GM23338 (cell line): ENCODE results near the gene C1QTNF8. TPM values are rescaled to one million over a fixed set of nuclear protein-coding genes. Genes with fewer than 3 reads are reported as not detected.

Experiments
- ATAC-seq: fragments of 200-7000 bp; cut with Tn5 transposase; 3 replicates; pipeline ENCODE4 v1.9.1; 2020
- DNase-seq: peaks from one replicate; pipeline ENCODE4 v3.0.0-alpha.2; 2015; ENCODE audit warnings: low spot score
- H2AFZ ChIP-seq: fragments of 200-600 bp; sonication (generic); 2 replicates; pipeline ENCODE4 v1.8.0; 2016; ENCODE audit warnings: antibody characterized with exemption, mild to moderate bottlenecking, moderate library complexity
- H3F3A ChIP-seq: fragments of 200-600 bp; sonication (generic); replicated peaks from 2 replicates; pipeline ENCODE4 v1.8.0; 2017; ENCODE audit warnings: antibody characterized with exemption, mixed run types, low read depth
- H3K27ac ChIP-seq: fragments of 200-600 bp; sonication (generic); 2 replicates; pipeline ENCODE4 v1.6.1; 2016; ENCODE audit warnings: low read depth
- H3K27me3 ChIP-seq: fragments of 200-600 bp; sonication (generic); 2 replicates; pipeline ENCODE4 v1.8.0; 2016; ENCODE audit warnings: mild to moderate bottlenecking, mixed run types, moderate library complexity; ENCODE audit not compliant: insufficient read depth
- H3K36me3 ChIP-seq: fragments of 200-600 bp; sonication (generic); 2 replicates; pipeline ENCODE4 v1.8.0; 2016; ENCODE audit warnings: mild to moderate bottlenecking; ENCODE audit not compliant: insufficient read depth
- H3K4me1 ChIP-seq: fragments of 200-600 bp; sonication (generic); 2 replicates; pipeline ENCODE4 v1.8.0; 2016; ENCODE audit warnings: mild to moderate bottlenecking, moderate library complexity; ENCODE audit not compliant: insufficient read depth
- H3K4me2 ChIP-seq: fragments of 200-600 bp; sonication (generic); 2 replicates; pipeline ENCODE4 v1.7.1; 2017; ENCODE audit warnings: mixed run types
- H3K4me3 ChIP-seq: fragments of 200-600 bp; sonication (generic); 2 replicates; pipeline ENCODE4 v1.6.1; 2016; ENCODE audit warnings: mixed run types
- H3K79me2 ChIP-seq: fragments of 200-600 bp; sonication (generic); replicated peaks from 2 replicates; pipeline ENCODE4 v1.8.0; 2017; ENCODE audit warnings: mild to moderate bottlenecking; ENCODE audit not compliant: insufficient read depth
- H3K9me2 ChIP-seq: fragments of 200-600 bp; sonication (generic); 2 replicates; pipeline ENCODE4 v1.8.0; 2017; ENCODE audit not compliant: insufficient read depth
- H4K20me1 ChIP-seq: fragments of 200-600 bp; sonication (generic); replicated peaks from 2 replicates; pipeline ENCODE4 v1.8.0; 2017; ENCODE audit warnings: mild to moderate bottlenecking; ENCODE audit not compliant: insufficient read depth
- H3K27ac Mint-ChIP-seq: 2 replicates; pipeline ENCODE4 v1.8.0; 2020; ENCODE audit warnings: inconsistent platforms, mild to moderate bottlenecking, moderate library complexity, mixed read lengths
- H3K27me3 Mint-ChIP-seq: 3 replicates; pipeline ENCODE4 v1.8.0; 2022; ENCODE audit warnings: low read depth, mild to moderate bottlenecking, moderate library complexity, mixed read lengths, inconsistent platforms; ENCODE audit not compliant: insufficient read depth, poor library complexity
- H3K36me3 Mint-ChIP-seq: 3 replicates; pipeline ENCODE4 v1.8.0; 2021; ENCODE audit warnings: low read depth, mild to moderate bottlenecking, inconsistent platforms, moderate library complexity, mixed read lengths
- H3K4me1 Mint-ChIP-seq: 3 replicates; pipeline ENCODE4 v1.8.0; 2020; ENCODE audit warnings: mild to moderate bottlenecking, inconsistent platforms, mixed read lengths
- H3K4me3 Mint-ChIP-seq: 3 replicates; pipeline ENCODE4 v1.8.0; 2021; ENCODE audit warnings: moderate library complexity, mild to moderate bottlenecking, inconsistent platforms, mixed read lengths
- H3K9me3 Mint-ChIP-seq: 3 replicates; pipeline ENCODE4 v1.8.0; 2020; ENCODE audit warnings: moderate library complexity, mild to moderate bottlenecking, inconsistent platforms, mixed read lengths
- CREB1 ChIP-seq: fragments of 250-450 bp; sonication (Bioruptor Pico); IDR thresholded peaks from 2 replicates; pipeline ENCODE4 v1.5.0; 2020; ENCODE audit warnings: low read depth, mild to moderate bottlenecking, moderate library complexity
- CTCF ChIP-seq, 2 experiments: fragments of 200-600 bp in 1 of 2; sonication (generic) in 1 of 2; conservative IDR thresholded peaks; 2 replicates each; pipeline versions ENCODE4 v1.5.1 to v1.6.1; 2016 to 2017; ENCODE audit warnings: antibody characterized with exemption in 2 of 2, low read depth in 2 of 2, mild to moderate bottlenecking in 2 of 2, moderate library complexity in 1 of 2
- ETS1 ChIP-seq: IDR thresholded peaks from 2 replicates; pipeline ENCODE4 v1.6.1; 2016; ENCODE audit warnings: antibody characterized with exemption
- EZH2 ChIP-seq: fragments of 200-600 bp; sonication (generic); IDR thresholded peaks from one replicate; pipeline ENCODE4 v1.8.0; 2017; ENCODE audit warnings: antibody characterized with exemption, mild to moderate bottlenecking, low read depth; ENCODE audit not compliant: unreplicated experiment
- EZH2phosphoT487 ChIP-seq: fragments of 200-600 bp; sonication (generic); IDR thresholded peaks from one replicate; pipeline ENCODE4 v1.8.1; 2018; ENCODE audit warnings: antibody characterized with exemption; ENCODE audit not compliant: unreplicated experiment
- JUNB ChIP-seq: IDR thresholded peaks from one replicate; pipeline ENCODE4 v1.6.1; 2016; ENCODE audit warnings: antibody characterized with exemption; ENCODE audit not compliant: unreplicated experiment
- NANOG ChIP-seq: IDR thresholded peaks from 2 replicates; pipeline ENCODE4 v1.6.1; 2016; ENCODE audit warnings: antibody characterized with exemption, borderline replicate concordance
- POLR2AphosphoS5 ChIP-seq: IDR thresholded peaks from 2 replicates; pipeline ENCODE4 v1.6.1; 2016; ENCODE audit warnings: antibody characterized with exemption, low read depth
- REST ChIP-seq: IDR thresholded peaks from one replicate; pipeline ENCODE4 v1.6.1; 2018; ENCODE audit warnings: antibody characterized with exemption; ENCODE audit not compliant: unreplicated experiment
- STAT1 ChIP-seq: IDR thresholded peaks from one replicate; pipeline ENCODE4 v1.6.1; 2016; ENCODE audit warnings: antibody characterized with exemption; ENCODE audit not compliant: unreplicated experiment
- ZNF114 ChIP-seq: fragments of 250-450 bp; sonication (Bioruptor Pico); IDR thresholded peaks from 2 replicates; pipeline ENCODE4 v1.5.0; 2020; ENCODE audit warnings: mild to moderate bottlenecking, moderate library complexity
- ZNF331 ChIP-seq: fragments of 250-450 bp; sonication (Bioruptor Pico); IDR thresholded peaks from 2 replicates; pipeline ENCODE4 v1.5.0; 2020; ENCODE audit warnings: low read depth, mild to moderate bottlenecking, moderate library complexity
- ZNF462 ChIP-seq: fragments of 250-450 bp; sonication (Bioruptor Pico); IDR thresholded peaks from 2 replicates; pipeline ENCODE4 v1.5.0; 2020; ENCODE audit warnings: mild to moderate bottlenecking, moderate library complexity
- polyA plus RNA-seq: library from polyadenylated mRNA; unstranded; fragments of >200 nt; fragmentation: Nextera tagmentation; extraction: Ambion mirVana; gene quantifications from 2 replicates; pipeline ENCODE4 v1.2.1, GENCODE V29; 2016
- total RNA-seq: library from RNA; depleted of rRNA; stranded (reverse); fragments of >200 nt; shearing (Covaris generic); gene quantifications from 2 replicates; pipeline ENCODE4 v1.2.3, GENCODE V29; 2014

The C1QTNF8 gene
- total and polyA plus RNA-seq, 2 experiments from 2014 or later = not detected

GRCh38 chr16:1113489-1113888 lies 17.4 kb upstream of the C1QTNF8 start:
- H3K4me1 Mint-ChIP-seq = no peaks in the 10 kb centered on the region
- H3K4me3 Mint-ChIP-seq = no peak overlapping the region
- DNase-seq (no peak), ATAC-seq (no peak)
- Histone ChIP-seq H3K79me2 (no peaks in the 10 kb centered on the region), H3K27me3 (no peaks in the 10 kb centered on the region), H3K4me2 (no peak overlapping the region), H3K36me3 (no peaks in the 10 kb centered on the region), H3K9me2 (no peaks in the 10 kb centered on the region), H3K4me1 (no peaks in the 10 kb centered on the region), H3K27ac (no peak overlapping the region), H3K4me3 (no peak overlapping the region), H4K20me1 (no peaks in the 10 kb centered on the region), H3F3A (no peaks in the 10 kb centered on the region), H2AFZ (no peak overlapping the region)
- TF ChIP-seq REST = no peak
- TF ChIP-seq ZNF462 (CRISPR knock-in tag) = no peak
- TF ChIP-seq ETS1 = no peak
- no peak for TF ChIP-seq POLR2AphosphoS5
- no peak for TF ChIP-seq EZH2
- no peak for TF ChIP-seq STAT1
- TF ChIP-seq CTCF (conservative IDR thresholded peaks at IDR 0.05; ENCODE audit: low read depth in 2 of 2) = no peak
- no peak for TF ChIP-seq NANOG
- no peak for TF ChIP-seq EZH2phosphoT487
- TF ChIP-seq CREB1 (CRISPR knock-in tag) = no peak
- TF ChIP-seq ZNF331 (CRISPR knock-in tag) = no peak
- TF ChIP-seq ZNF114 (CRISPR knock-in tag) = no peak
- no peak for TF ChIP-seq JUNB
- peaks cover 5% of the 10 kb centered on the region for H3K27me3 Mint-ChIP-seq
- no peaks in the 10 kb centered on the region for H3K9me3 Mint-ChIP-seq
- no peaks in the 10 kb centered on the region for H3K36me3 Mint-ChIP-seq
- H3K27ac Mint-ChIP-seq = no peak overlapping the region
